Neutrophil (primary cell): ENCODE data around the gene SLIT3.

ENCODE experiments used
- H3K27ac ChIP-seq: fragments of 200-600 bp; sonication (generic); 2 replicates; pipeline ENCODE4 v1.5.1; 2016; ENCODE audit warnings: mild to moderate bottlenecking, moderate library complexity
- H3K27me3 ChIP-seq: fragments of 200-600 bp; sonication (generic); 2 replicates; pipeline ENCODE4 v1.6.0; 2016; ENCODE audit warnings: mild to moderate bottlenecking
- H3K36me3 ChIP-seq: fragments of 200-600 bp; sonication (generic); 2 replicates; pipeline ENCODE4 v1.5.1; 2017
- H3K4me1 ChIP-seq, 2 experiments: fragments of 200-600 bp in 1 of 2; sonication (generic) in 1 of 2; 1 replicate in 1 of 2; 2 replicates in 1 of 2; pipeline versions ENCODE4 v1.5.1 to v1.6.1; 2013 to 2016; ENCODE audit warnings: low read depth in 1 of 2, low read length in 1 of 2, mild to moderate bottlenecking in 1 of 2, moderate library complexity in 1 of 2; ENCODE audit not compliant: control insufficient read depth in 1 of 2, insufficient read depth in 1 of 2
- H3K4me3 ChIP-seq, 2 experiments: fragments of 200-600 bp in 1 of 2; sonication (generic) in 1 of 2; 1 replicate in 1 of 2; 2 replicates in 1 of 2; pipeline ENCODE4 v1.5.1; 2013 to 2016; ENCODE audit warnings: low read depth in 1 of 2, low read length in 1 of 2, mild to moderate bottlenecking in 1 of 2, moderate library complexity in 1 of 2
- H3K9me3 ChIP-seq: fragments of 200-600 bp; sonication (generic); 2 replicates; pipeline ENCODE4 v1.5.1; 2016
- TF ChIP-seq, protein P1 (sequence below): fragments of 200-600 bp; sonication (generic); IDR thresholded peaks from 2 replicates; pipeline ENCODE4 v1.5.1; 2016; ENCODE audit warnings: antibody characterized with exemption

The SLIT3 gene

DNA sequence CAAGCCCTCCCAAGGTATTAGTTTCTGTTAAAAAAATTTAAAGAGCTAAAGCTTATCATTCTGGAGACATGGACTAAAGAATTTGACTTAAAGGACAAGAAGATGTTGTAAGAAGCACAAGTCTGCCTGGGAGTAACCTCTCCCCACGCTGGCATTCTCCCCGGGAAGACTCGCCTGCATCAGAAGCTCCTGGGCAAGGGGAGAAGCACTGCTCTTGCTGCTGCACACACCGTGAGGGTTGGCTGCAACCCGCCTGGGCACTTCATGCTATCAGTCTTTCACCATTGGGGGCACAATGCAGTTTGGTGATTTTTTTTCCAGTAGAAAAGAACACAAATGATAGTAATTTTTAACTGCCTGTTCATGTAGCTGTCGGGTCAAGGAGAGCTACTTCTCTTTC, 529.3 kb downstream of the SLIT3 start:
- TF ChIP-seq, protein P1, sequence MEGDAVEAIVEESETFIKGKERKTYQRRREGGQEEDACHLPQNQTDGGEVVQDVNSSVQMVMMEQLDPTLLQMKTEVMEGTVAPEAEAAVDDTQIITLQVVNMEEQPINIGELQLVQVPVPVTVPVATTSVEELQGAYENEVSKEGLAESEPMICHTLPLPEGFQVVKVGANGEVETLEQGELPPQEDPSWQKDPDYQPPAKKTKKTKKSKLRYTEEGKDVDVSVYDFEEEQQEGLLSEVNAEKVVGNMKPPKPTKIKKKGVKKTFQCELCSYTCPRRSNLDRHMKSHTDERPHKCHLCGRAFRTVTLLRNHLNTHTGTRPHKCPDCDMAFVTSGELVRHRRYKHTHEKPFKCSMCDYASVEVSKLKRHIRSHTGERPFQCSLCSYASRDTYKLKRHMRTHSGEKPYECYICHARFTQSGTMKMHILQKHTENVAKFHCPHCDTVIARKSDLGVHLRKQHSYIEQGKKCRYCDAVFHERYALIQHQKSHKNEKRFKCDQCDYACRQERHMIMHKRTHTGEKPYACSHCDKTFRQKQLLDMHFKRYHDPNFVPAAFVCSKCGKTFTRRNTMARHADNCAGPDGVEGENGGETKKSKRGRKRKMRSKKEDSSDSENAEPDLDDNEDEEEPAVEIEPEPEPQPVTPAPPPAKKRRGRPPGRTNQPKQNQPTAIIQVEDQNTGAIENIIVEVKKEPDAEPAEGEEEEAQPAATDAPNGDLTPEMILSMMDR: no peak

DNA sequence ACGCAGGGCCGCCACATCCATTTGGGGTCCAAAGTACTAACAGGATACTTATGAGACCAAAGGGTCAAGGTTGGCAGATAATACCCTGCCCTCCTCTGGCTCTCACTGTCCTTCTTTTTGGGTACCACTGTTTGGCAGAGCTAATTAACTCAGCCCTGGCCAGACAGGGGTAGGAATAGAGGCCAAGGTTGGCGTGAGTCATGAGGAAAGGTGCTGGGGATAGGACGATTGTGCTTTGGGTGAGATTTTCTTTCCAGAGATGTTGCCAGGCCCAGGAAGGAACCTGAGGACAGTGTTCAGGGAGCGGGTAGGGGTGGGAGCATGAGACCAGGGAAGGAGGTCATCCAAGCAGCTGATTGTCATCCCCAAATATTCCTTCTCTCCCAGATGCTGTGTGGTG, 529.9 kb downstream of the SLIT3 start:
- no peaks in the 10 kb centered on the region for H3K27me3 ChIP-seq
- H3K4me1 ChIP-seq: no peaks in the 10 kb centered on the region
- H3K36me3 ChIP-seq: no peaks in the 10 kb centered on the region
- no peak overlapping the region for H3K27ac ChIP-seq
- no peaks in the 10 kb centered on the region for H3K9me3 ChIP-seq
- TF ChIP-seq, protein P1: no peak
- H3K4me3 ChIP-seq: no peak overlapping the region

More for the DNA sequence above, 529.3 kb downstream of the SLIT3 start:
- no peaks in the 10 kb centered on the region for H3K9me3 ChIP-seq
- H3K27ac ChIP-seq: no peak overlapping the region
- H3K4me3 ChIP-seq: no peak overlapping the region
- H3K27me3 ChIP-seq: no peaks in the 10 kb centered on the region
- H3K4me1 ChIP-seq: no peaks in the 10 kb centered on the region
- H3K36me3 ChIP-seq: no peaks in the 10 kb centered on the region

DNA sequence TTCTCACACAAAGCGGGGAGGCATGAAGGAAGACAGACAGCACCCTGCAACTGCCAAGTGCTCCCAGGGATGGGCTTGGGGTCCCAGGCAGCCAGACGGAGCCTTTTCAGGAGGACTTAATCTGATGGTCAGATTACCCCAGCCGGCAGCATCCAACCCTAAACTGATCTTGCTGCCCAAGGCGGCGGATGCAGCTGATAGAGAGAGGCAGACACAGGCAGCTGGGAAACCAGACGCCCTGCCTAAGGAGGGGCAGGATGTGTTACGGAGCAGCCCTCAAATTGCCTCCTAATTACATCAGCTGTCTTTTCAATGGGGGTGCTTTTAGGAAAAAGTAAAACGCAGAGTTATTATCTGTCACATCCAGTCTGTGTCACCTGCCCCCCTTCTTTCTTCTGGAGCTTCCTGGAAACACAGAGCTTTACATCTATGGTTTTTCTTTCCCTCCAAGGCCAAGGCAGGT, 530.9 kb downstream of the SLIT3 start:
- Histone ChIP-seq H3K4me1 (no peaks in the 10 kb centered on the region), H3K27me3 (no peaks in the 10 kb centered on the region), H3K27ac (no peak overlapping the region), H3K36me3 (no peaks in the 10 kb centered on the region), H3K9me3 (no peaks in the 10 kb centered on the region), H3K4me3 (no peak overlapping the region)
- TF ChIP-seq, protein P1: no peak

DNA sequence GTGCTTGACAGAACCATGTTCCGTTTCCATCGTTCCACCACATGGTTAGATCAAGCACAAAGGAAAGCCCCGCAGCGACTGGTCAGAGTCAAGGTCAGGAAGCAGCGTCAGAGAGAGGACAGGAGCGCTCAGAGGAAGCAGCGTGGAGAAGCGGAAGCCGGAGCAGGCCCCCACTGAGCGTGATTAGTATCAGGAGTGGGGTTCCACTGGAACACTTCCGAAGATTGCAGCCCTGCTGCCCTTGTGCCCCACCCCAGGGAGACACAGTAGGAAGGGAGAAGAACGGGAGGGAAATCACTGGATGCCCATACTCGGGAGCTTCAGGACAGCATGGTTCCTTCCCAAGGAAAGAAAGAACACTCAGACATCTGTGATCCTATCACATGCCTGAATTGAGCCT, 532.8 kb downstream of the SLIT3 start:
- Histone ChIP-seq H3K4me1 (no peaks in the 10 kb centered on the region), H3K9me3 (no peaks in the 10 kb centered on the region), H3K27ac (no peak overlapping the region), H3K27me3 (no peaks in the 10 kb centered on the region), H3K4me3 (no peak overlapping the region), H3K36me3 (no peaks in the 10 kb centered on the region)
- TF ChIP-seq, protein P1: no peak

DNA sequence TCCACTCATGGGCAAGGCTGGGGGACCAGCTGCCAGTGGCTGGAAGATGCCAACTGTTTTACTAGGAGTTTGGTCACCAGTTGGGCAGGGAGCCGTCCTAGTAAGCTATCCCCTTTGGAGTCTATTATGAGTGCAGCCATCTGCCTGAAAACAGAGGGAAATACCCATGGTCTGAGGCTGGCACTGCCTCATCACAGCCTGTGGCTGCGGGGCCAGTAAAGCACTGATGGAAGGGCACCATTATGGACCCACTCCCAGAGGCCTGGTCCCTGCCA, 534.6 kb downstream of the SLIT3 start:
- no peak overlapping the region for H3K27ac ChIP-seq
- no peaks in the 10 kb centered on the region for H3K4me1 ChIP-seq
- no peaks in the 10 kb centered on the region for H3K27me3 ChIP-seq
- H3K36me3 ChIP-seq: no peaks in the 10 kb centered on the region
- H3K4me3 ChIP-seq: no peak overlapping the region
- TF ChIP-seq, protein P1: no peak
- no peaks in the 10 kb centered on the region for H3K9me3 ChIP-seq
